Measurements from ENCODE around the gene MAPKAP1.

Gene MAPKAP1

DNA sequence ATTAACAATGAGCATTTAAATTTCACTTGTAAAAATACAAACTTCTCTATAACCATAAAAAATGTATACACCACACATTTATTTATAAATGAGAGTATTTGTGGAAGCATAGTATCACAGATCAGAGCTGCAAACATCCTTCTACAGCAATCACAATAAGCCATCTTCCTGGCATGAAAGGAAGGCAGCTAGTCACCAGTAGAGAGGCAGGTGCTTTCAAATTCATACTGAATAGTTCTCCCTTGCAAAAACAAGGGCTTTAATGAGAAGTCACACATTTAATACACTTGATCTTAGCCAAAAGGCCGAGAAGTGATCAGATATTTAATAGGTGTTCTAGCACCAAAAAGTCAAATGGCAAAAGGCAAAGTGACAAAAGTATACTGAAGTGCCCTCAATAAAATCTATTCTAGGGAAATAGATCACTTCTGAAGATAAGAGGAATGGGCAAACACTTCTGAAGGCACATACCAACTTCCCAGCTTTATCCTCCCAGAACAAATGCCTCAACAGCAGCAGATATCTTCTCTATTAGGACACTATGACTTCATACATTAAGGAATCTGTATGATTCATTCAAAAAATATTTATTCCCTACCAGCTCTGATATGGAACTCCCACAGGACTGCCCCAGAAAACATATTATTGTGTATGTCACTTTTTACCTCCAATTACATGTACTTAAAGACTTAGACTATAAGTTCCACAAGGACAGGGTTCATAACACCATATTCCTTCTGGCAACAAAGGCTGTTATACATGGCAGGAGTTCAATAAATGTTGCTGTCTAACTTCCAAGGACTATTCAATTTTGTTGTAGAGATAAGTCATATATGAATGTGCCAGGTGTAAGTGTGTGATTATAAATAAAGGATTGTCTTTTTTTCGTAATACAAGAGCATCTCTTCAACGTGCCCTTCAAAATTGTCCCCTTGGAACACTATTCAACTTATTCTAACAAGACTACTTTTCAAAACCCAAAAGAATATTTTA is 31.7 kb downstream of the MAPKAP1 start:
- TF ChIP-seq ZNF274 (IDR thresholded peaks at IDR 0.05; ENCODE audit: low read depth, low read length): no peak
- H3K4me3 ChIP-seq (ENCODE audit: low read length): no peak overlapping the region

DNA sequence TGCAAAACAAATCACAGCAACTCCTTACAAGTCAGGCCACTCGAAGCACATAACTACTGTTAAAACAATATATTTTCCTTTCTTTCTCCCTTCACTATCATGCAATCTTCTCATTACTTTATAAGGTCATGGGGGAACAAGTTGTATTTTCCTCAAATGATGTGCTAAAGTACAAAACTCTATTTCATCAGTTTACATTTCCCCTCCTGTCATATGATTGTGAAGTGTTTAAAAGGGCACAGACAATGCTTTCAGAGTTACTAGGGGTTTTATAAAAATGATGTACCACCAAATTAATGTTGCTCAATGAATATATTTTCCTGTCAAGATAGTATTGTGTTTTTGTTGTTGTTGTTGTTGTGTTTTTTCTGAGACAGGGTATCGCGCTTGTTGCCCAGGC is 34.1 kb downstream of the MAPKAP1 start:
- H3K4me3 ChIP-seq (ENCODE audit: low read length): no peak overlapping the region
- no peak for TF ChIP-seq ZNF274 (IDR thresholded peaks at IDR 0.05; ENCODE audit: low read depth, low read length)

DNA sequence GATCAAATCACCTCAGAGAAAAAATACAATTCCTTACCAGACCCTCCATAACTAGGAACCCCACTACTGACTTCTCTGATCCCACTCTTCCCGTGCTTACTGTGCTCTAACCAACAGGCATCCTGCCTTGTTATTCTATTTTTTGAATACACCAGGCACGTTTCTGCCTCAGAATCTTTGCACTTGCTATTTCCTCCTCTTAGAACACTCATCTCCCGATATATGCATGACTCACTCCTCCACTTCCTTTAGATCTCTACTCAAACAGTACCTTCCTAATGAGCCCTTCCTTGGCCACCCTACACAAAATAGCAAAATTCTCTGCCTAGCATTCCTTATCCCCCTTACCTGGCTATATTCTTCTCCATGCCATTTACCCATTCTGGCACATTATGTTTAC is 43.9 kb downstream of the MAPKAP1 start:
- no peak for TF ChIP-seq ZNF274 (IDR thresholded peaks at IDR 0.05; ENCODE audit: low read depth, low read length)
- H3K4me3 ChIP-seq (ENCODE audit: low read length): no peak overlapping the region

DNA sequence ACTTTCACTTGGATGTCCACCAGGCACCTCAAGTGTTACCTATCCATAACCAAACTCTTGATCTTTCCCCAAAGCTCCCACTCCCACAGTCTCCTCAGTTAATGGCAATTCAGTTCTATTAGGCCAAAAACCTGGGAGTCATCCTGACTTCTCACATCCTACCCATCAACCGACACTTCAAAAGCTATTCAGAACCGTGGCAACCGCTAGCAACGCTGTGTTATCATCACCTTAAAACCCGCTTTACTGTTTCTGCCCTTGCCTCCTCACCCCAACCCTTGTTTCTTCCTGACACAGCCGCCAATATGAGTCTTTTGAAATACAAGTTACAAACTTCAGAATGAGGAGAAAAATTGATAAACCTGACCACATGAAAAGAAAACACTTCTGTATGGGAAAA is 46.5 kb downstream of the MAPKAP1 start:
- no peak for TF ChIP-seq ZNF274 (IDR thresholded peaks at IDR 0.05; ENCODE audit: low read depth, low read length)
- no peak overlapping the region for H3K4me3 ChIP-seq (ENCODE audit: low read length)

DNA sequence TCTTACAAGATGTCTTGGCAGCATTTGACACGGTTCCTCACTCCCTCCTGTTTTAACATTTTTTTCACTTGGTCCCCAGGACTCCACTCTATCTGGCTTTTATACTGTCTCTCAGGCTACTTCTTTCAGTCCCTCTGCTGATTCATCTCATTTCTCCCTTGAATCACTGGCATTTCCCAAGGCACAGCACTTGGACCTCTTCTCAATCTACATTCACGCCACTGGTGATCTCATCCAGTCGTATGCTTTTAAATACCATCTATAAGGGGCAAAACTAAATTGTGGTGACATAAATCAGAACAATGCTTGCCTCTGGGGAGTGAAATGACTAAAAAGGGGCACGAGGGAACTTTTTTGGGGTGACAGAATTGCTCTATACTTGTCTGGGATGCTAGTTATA is 47.1 kb downstream of the MAPKAP1 start:
- no peak overlapping the region for H3K4me3 ChIP-seq (ENCODE audit: low read length)
- TF ChIP-seq ZNF274 (IDR thresholded peaks at IDR 0.05; ENCODE audit: low read depth, low read length): no peak

DNA sequence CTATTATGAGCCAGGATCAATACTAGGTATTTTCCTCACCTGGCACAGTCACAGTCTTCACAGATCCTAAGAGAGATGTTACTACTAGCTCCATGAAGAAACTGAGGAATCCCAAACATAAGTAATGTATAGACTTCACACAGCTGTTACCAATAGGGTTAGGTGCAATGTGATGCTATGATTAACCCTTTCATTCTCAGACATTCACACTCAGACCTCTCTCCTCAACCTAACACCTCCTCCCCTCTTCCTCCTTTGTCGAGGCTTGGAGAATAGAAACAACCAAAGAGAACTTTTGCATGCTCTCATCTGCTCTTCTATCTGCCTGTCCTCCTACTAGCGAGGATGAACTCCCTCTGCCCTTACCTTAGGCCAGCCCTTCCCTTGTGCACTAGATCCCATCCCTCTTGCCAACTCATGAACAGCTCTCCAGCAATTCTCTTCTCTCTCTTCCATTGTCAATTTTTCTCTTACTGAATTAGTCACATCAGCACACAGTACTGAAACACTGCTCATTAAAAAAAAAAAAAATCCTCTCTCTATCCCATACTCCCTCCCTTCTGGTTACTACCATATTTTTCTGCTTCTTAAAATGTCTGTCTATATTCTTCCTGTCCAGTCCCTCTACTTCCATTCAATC is 47.7 kb downstream of the MAPKAP1 start:
- H3K4me3 ChIP-seq (ENCODE audit: low read length): no peak overlapping the region
- TF ChIP-seq ZNF274 (IDR thresholded peaks at IDR 0.05; ENCODE audit: low read depth, low read length): no peak

DNA sequence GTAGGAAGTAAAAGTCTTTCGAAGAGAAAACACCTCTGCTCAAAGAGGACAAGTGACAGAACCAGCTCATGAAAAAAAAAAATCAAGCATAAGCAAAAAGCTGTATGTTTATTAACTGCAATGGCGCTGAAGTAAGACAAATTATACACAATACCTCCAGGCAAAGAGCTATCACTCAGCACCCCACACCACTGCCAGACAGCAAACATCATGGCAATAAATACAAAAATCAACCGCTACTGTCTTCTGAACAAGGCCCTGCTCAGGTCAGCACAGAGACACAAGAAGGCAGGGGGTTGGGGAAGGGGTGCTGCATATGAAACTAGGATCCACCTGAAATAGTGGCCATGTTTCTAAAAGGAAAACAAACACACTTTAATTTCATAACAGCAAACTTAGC is 50.4 kb downstream of the MAPKAP1 start:
- no peak for TF ChIP-seq ZNF274 (IDR thresholded peaks at IDR 0.05; ENCODE audit: low read depth, low read length)
- no peak overlapping the region for H3K4me3 ChIP-seq (ENCODE audit: low read length)

DNA sequence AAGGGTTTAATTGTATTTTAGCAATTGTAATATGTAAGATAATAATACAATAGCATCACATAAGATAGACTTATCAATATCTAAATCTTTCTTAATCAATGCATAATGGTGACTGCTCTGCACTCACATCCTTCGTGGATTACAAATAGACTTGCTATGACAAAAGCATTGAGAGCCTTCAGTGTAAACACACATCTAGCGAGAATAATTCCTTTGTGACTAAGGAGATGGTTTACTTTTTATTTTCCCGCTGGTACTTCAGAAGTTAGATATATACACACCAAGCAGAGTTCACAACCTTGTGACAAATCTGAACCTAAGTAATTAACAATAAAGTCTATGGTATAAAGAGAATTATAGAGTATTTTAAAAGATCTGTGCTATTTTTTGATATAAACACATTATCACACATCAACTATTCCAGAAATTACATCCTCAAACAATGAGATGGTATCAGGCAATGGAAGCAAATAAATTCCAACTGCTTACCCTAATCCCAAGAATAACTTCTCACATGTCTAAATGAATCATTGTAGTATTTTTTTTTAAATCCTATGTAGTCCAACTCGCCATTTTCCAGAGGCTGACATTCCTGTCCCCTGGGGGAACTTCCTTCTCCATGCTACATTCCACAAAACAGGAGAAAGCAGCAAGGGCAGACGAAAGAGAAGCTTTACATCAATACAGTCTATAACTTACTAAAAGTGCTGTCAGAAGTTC is 51.2 kb downstream of the MAPKAP1 start:
- no peak overlapping the region for H3K4me3 ChIP-seq (ENCODE audit: low read length)

DNA sequence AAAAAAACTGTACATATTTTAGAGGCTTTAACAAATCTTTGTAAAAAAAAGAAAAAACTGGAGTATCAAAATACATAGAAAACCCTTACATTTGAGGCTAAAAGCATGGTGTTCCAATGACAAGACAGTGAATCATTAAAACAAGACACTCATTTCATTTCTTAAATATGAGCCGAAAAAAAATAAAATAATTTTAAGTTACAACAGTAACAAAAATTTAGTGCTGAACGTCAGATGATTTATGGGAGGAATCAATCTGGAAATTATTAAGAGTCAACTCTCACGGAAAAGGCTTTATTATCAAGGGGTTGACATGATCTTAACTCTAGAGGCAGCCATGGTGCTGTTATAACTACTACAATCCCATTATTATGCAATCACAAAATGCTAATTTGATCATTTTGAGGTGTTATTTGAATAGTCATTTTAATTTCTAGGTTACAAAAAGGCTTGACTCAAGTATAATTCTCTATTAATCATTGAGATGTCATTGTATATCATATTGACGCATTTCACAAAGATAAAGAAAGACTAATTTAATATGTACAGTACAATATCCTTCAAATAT is 51.9 kb downstream of the MAPKAP1 start:
- no peak for TF ChIP-seq ZNF274 (IDR thresholded peaks at IDR 0.05; ENCODE audit: low read depth, low read length)
- no peak overlapping the region for H3K4me3 ChIP-seq (ENCODE audit: low read length)

More for the DNA sequence above, 51.2 kb downstream of the MAPKAP1 start:
- no peak for TF ChIP-seq ZNF274 (IDR thresholded peaks at IDR 0.05; ENCODE audit: low read depth, low read length)

DNA sequence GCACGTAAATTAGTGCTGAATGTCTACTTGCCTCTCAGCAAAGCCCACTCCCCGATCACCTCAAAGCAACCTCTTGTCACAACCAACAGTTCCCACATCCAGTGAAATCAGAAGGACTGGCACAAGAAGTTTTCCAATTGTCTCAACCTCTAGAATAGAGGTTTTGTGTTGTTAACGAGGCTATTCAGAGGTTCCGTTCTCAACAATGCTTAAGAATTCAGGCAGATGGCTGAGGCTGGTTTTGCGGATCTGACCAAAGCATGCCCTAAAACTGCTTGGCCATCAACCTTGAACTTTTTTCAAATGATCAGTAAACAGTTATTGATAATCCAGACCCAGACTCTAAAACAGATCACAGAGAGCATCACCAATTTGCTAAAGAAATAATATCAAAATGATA is 52.9 kb downstream of the MAPKAP1 start:
- no peak overlapping the region for H3K4me3 ChIP-seq (ENCODE audit: low read length)
- no peak for TF ChIP-seq ZNF274 (IDR thresholded peaks at IDR 0.05; ENCODE audit: low read depth, low read length)

DNA sequence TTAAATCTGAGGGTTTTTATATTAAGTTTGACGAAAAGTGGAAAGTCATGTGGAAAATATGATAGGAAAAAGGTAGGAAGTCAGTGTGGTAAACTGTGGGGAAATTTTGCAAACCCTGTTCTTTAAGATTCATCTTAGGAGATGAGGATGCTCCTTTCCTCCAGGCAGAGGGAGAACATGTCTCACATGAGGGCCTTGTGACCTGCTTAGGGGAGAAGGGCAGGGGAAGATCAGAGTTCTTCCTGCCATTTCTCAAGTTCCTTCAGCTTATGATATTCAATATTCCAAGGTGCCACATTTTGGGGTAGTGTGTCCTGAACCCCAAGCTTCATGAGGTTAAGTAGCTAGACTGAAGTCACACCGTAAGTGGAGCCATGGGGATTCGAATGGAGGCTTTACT is 53.7 kb downstream of the MAPKAP1 start:
- TF ChIP-seq ZNF274 (IDR thresholded peaks at IDR 0.05; ENCODE audit: low read depth, low read length): no peak
- no peak overlapping the region for H3K4me3 ChIP-seq (ENCODE audit: low read length)

DNA sequence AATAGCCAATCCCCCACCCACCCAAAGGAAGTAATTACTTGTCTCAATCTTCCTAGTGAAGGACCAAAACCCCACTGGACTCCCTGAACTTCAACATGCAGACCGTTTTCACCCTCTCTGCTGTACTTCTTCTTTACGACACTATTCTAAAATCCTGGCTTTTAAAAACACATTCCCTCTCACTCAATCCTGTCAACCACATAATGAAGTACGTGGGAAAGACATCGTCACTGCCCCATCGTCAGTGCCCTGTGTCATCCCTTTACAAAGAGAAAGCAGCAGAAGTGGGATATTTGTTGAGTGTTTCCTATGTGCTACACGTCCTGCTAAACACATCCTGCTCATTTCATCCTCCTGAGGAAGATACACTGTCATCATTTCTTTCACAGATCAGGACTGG is 54.2 kb downstream of the MAPKAP1 start:
- no peak overlapping the region for H3K4me3 ChIP-seq (ENCODE audit: low read length)
- no peak for TF ChIP-seq ZNF274 (IDR thresholded peaks at IDR 0.05; ENCODE audit: low read depth, low read length)

DNA sequence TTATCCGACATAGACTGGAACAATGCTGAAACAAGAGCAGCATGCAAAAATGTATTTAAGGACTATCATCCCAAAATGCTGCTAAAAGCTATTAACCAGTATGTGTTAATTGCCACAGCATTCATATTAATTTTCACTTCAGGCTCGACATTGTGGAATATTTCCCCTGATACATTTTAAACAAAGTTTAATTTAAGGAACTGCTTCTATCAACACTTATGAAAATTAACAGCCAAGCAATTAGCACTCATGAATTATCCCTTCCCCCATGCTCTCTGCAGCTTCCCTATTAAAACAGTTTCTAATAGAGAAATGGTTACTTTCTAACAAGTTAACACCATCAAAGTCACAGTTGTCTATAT is 54.8 kb downstream of the MAPKAP1 start:
- TF ChIP-seq ZNF274 (IDR thresholded peaks at IDR 0.05; ENCODE audit: low read depth, low read length): no peak
- H3K4me3 ChIP-seq (ENCODE audit: low read length): no peak overlapping the region

DNA sequence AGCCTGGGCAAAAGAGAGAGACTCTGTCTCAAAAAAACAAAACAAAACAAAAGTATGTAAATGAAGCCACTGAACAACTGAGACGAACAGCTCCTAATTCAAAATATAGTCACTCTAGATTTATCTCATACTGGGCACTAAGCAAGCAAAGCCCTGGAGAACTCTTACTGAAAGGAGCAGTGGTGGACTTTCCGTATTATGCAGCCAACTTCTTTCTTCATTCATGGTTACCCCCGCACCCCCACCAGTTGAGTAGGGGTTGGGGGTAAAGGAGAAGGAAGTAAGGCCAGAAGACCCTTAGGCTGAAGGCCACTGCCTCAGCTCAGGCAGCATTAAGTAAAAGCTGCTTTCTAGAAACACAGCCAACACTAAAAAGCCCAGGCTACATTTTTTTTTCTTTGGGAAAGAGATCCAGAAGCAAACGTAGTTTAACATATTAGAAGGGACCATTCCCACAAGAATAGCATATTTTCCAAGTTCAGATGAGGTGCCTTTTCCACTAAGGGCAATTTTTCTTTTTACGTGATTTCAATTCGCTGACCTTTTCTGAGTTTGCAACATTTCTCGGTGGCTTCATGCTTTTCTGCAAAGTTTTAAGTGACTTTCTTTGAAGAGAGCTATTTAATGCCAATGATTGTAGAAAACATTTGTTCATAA is 55.3 kb downstream of the MAPKAP1 start:
- no peak overlapping the region for H3K4me3 ChIP-seq (ENCODE audit: low read length)
- TF ChIP-seq ZNF274 (IDR thresholded peaks at IDR 0.05; ENCODE audit: low read depth, low read length): no peak
